Ureter (tissue), 1 donor: ENCODE data around the gene FOXJ1. TPM values are rescaled to one million over a fixed set of nuclear protein-coding genes. Genes with fewer than 3 reads are reported as not detected.
"Not testable (repeated sequence)": the region's sequence is repeated elsewhere in the genome, so short reads cannot be mapped to it uniquely, and the experiment has no call there.

Experiments
- DNase-seq: peaks from one replicate; pipeline ENCODE4 v3.0.0-alpha.2; 2020; ENCODE audit warnings: low spot score
- total RNA-seq: library from RNA; stranded (reverse); gene quantifications from one replicate; pipeline ENCODE4 v1.2.4, GENCODE V29; 2023
- donor health status: DM: yes; HTN: yes; CAD: no.

FOXJ1 gene, protein sequence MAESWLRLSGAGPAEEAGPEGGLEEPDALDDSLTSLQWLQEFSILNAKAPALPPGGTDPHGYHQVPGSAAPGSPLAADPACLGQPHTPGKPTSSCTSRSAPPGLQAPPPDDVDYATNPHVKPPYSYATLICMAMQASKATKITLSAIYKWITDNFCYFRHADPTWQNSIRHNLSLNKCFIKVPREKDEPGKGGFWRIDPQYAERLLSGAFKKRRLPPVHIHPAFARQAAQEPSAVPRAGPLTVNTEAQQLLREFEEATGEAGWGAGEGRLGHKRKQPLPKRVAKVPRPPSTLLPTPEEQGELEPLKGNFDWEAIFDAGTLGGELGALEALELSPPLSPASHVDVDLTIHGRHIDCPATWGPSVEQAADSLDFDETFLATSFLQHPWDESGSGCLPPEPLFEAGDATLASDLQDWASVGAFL
- 2.5 TPM for total RNA-seq

- DNase-seq: peak; percentile 87
Observed at GRCh38 chr17:76141212-76142038, at the start of gene FOXJ1. FOXJ1 (minus strand) TSS chr17:76141245; CDS start chr17:76140395, 850 bp downstream.

GRCh38 chr17:76189741-76190140 lies 48.7 kb upstream of the FOXJ1 start:
- no peak for DNase-seq

DNA sequence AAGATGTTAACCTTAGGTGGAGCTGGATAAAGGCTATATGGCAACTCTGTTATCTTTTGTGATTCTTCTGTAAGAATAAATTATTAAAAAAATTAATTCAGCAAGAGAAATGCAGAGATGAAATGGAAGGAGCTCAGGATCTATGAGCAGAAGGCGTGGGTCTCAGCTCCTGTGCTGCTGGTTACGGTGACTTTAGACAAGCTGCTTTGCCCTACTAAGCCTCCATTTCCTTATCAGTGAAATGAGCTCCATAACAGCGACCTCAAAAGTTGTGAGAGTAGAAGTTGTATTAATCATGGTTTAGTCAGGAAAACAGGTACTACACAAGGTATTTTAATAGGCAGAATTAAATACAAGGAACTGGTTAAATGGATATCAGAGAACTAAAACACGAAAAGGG lies 48.2 kb upstream of the FOXJ1 start:
- no peak for DNase-seq

DNA sequence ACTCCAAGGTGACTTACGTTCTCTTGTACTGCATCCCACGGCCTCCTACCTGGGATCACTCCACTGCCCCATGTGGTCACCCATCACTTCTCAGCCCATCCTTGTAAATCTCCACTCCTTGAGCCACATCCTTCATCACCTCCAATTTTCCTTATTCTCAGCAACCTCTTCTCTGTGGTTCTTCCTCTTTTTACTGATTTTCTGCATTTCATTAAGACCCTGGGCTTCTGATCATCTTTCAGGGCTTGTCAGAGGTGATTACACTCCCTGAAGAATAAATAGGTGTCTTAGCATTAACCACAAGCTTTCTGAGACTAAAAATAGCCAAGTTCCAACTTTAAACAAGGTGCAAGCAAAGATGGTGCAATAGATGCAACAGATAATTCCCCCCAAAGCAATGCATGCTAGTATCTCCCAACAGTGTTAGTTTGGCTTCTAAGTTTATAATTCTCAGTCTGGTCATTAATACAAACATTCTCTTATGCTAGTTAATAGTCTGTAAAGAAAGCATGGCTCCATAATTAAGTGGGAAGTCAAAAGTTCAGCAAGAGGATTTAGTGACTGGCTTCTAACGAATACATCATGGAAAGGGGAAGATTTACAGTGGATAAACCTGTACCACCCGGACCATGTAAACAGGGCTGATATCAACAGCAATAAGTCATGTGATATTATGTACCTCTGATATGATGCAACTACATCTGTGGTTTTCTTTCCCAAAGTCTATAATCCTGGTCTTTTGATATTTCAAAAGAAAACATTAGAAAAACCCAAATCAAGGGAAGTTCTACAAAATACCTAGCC lies 47.4 kb upstream of the FOXJ1 start:
- no peak for DNase-seq

GRCh38 chr17:76186774-76187173 lies 45.7 kb upstream of the FOXJ1 start:
- not testable (repeated sequence) for DNase-seq

- DNase-seq: no peak
Observed at GRCh38 chr17:76184290-76184689, 43.2 kb upstream of the FOXJ1 start.

GRCh38 chr17:76182016-76182764 lies 41.1 kb upstream of the FOXJ1 start:
- DNase-seq: peak; percentile 91

DNA sequence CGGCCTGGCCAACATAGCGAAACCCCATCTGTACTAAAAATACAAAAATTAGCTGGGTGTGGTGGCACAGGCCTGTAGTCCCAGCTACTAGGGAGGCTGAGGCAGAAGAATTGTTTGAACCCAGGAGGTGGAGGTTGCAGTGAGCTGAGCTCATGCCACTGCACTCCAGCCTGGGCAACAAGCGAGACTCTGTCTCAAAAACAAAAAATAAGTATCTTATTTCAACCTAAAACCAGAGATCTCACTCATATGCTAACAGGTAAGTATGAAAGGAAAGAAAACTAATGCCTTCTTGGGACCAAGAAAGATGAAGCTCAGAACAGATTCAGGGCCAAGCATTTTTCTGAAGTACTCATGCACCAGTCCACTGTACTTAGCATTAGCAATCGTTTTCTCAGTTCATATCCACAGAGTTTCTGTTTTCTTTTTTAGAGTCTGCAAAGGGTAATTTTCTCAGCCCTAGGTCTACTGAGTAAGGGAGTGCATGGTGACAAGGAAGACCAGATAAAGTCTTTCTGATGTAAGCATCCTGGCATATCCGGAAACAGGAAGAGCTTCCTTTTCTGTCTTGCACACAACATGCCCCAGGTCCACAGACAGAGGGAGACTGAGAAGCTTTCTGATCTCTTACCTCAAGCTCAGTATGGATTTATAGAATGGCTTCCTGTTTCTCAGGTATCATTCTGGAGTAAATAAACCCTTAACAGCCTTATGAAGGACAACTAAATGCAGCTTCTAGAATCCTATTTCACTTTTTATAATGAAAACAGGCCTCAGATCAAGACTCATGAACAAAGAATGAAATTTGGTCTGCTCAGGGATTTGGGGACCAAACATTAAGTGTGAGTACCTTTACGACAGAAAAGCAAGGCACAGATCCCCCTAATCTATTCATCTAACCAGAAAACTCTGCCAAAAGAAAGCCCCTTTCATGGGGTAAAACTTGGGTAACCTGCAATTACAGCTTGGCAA lies 38.7 kb upstream of the FOXJ1 start:
- DNase-seq: no peak

DNA sequence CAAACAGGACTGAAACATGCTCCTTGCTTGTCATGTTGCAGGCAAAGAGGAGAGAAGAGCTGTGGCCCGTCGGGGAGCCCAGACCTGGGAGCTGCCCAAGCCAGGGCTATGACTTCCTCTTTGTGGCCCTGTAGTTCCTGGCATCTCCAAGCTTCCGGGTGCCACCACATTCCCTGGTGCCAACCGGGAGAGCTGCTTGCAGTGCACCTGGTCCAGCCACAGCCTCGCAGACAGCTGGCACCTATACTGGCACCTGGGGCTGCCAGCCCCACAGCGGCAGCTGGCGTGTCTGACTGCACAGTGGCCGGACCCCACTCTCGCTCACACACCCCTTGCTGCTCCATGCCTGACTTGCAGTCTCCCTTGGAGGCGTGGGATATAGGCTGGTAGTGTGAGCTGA lies 37.1 kb upstream of the FOXJ1 start:
- DNase-seq: no peak

DNA sequence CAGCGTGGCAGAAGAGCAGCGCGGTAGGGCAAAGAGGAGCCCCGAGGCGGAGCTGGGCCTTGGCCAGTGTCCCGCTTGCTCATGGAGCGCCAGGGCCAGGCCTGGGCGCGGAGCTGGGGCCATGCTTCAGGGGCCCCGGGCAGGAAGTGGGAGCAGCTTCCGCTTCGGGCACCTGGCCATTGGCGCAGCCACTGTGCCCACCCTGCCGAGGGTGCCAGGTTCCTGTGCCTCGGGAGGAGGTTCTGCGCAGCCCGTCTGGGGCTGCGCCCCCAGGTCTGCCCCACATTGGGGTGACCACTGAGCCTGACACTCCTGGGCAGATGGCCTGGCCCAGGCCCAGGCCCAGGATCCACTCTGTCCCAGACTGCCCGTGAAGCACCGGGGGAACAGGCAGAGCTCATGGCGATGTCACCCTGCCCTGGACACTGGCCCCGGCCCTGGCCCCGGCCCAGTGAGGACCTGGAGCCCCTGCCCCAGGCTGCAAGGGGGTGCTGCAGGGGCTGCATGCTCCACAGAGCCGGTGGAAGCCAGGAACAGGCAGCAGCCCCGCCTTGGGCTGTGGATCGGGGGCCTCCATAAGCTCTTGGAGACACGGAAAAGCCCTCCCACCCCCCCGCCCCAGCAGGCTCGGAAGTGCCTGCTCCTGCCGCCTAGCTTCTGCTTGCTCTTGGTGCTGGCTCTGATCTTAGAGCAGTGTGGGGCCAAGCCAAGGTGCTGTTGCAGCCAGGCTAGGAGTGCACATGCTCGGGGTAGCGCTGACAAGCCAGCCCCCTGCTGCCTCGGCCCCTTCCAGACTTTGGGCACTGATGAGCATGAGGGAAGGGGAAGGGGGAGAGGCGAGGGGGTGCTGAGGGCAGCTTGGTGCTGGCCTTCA lies 35.9 kb upstream of the FOXJ1 start:
- DNase-seq: no peak

DNA sequence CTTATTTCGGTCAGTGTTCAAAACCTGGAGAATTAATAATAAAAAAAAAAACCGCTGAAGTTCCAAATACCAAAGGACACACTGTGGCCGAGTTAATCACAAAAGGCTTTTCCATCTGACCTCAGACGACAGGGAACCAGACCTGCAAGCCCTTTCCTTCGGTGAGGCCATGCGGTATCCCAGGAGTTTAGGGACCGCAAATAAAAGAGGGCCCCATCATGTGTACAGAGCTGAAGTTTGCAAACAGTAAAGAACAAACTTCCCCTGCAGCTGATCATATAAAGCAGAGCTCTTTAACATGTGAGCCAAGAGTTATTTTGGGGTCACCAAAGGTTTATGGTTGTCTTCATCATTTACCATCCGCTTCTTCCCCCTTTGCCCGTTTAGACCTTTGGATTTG lies 33.0 kb upstream of the FOXJ1 start:
- DNase-seq: no peak

DNA sequence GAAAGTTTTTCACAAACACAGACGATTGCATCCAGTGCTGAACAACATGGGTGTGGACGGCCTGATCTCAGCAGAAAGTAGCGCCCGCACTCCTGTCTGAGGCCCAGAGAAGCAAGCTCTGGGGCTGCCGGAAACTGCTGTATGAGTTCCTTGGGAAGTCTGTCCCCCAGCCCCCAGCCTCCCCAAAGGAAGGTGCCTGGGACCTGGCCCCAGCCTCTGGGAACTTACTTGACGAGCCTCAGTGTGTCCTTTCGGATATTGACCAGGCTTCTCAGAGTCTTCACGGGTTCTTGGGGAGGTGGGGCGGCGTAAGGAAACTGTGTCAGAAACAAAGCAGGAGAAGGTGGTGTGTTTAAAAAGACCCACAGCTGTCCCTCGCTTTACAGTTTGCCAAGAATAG lies 32.4 kb upstream of the FOXJ1 start:
- no peak for DNase-seq

GRCh38 chr17:76171706-76172105 lies 30.7 kb upstream of the FOXJ1 start:
- no peak for DNase-seq

- no peak for DNase-seq
Observed at GRCh38 chr17:76170114-76170513, 29.1 kb upstream of the FOXJ1 start.

GRCh38 chr17:76166906-76167305 lies 25.9 kb upstream of the FOXJ1 start:
- DNase-seq: no peak

- no peak for DNase-seq
Observed at GRCh38 chr17:76166168-76166567, 25.1 kb upstream of the FOXJ1 start.

DNA sequence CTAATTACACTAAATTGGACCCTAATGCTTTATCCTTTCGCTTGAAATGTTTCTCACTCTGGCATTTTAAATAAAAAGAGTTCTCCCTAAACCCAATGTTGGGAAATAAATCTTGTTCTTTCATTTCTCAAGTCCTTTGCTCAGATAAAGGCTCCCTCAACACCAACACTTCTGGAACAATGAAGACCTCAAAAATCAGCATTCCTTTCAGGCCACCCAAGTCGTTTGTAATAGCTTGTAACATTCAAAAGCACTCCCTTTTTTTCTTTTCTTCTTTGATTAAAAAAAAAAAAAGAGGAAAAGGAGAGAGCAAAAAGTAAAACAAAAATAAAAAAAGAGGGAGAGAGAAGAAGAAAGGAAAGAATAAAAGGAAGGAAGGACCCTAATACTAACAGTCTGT lies 23.3 kb upstream of the FOXJ1 start:
- no peak for DNase-seq

DNA sequence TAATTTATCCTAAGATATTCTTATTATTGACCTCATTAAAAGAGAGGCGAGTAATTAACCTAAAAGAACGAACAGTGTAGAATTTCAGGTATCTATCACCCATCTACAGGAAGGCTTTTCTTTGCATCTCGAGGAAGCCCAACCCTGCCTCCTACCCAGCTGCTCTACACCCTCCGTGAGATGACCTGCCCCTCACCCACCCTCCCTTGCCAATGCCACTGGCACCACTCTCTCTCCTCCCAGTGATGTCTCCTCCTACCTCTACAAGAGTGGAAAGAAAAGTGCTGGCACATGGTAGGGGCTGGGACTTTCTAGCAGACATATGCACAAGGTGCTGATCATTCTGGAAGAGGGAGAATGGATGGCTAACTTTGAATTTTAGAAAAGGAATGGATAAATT lies 22.9 kb upstream of the FOXJ1 start:
- DNase-seq: no peak

DNA sequence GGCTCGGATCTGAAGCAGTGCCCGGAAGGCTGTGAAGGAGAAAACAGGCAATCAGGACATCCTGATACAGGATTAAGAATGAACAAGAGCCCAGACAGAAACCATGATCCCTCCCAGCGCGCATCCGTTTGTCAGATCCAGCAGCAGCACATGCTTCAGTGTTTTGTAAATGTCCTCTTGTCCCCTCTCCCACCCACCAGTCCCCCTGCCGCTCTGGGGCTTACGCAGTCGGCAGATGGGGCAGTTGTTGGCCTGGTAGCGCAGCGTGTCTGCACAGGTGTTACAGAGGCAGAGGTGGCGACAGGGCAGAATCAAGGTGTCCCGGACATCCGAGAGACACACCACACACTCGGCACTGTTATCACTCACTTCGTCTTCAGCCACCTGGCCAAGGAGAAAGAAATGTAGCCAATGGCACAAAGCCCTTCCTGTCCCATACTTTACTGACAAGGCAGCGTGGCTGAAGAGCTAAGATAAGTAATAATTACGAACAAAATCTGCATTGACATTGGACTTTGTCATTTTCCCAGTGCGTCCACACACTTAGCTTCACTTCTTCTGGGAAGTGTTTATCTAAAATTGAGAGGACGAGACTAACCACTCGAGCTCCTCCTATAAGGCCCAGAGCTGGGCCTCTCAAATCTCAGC lies 20.7 kb upstream of the FOXJ1 start:
- DNase-seq: no peak
